HG03558 (cell line): ENCODE measurements around the gene USP34.
"Not testable (repeated sequence)": the region's sequence is repeated elsewhere in the genome, so short reads cannot be mapped to it uniquely, and the experiment has no call there.

Experiments used
- ATAC-seq: cut with Tn5 transposase; IDR thresholded peaks from one replicate; pipeline ENCODE4 v1.9.1; 2021; ENCODE audit warnings: moderate number of reproducible peaks; ENCODE audit not compliant: unreplicated experiment; ENCODE audit errors: extremely low read depth

USP34 gene

GRCh38 chr2:61196671-61197070 lies 274.2 kb downstream of the USP34 start:
- no peak for ATAC-seq

- ATAC-seq = not testable (repeated sequence)
These were observed 276.2 kb downstream of the USP34 start for GRCh38 chr2:61194646-61195045.

DNA sequence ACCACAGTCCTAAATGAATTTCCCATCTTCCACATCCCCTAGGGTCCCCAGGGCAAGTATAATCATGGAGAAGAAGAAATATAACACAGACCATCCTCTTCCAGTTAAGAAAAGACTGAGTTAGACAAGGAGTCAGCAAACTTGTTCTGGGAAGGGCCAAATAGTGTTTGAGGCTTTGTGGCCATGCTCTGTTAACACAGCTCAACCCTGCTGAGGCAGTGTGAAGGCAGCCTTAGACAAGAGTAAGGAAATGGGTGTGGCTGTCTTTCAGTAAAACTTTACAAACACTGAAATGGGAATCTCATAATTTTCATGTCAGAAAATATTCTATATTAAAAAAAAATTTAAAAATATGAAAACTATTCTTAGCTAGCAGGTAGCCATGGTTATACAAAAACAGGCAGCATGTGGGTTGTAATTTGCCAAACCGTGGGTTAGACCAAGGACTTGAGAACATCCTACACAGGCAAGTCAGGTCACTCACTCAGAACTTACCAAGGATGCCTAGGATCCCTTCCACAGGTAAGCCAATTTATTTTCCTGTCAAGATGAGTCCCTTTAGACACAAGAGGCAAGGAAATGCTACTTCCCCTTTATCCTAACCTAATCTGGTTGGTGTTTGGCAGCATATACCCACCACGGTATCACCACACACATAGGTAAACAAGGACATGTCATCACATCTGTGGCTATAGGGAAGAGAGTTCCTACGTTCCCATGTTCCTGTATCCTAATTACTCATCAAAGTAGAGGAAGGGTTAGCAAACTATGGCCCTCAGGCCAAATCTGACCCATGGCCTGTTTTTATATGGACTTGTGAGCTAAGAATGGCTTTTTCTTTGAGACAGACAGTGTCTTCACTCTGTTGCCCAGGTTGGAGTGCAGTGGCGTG lies 277.0 kb downstream of the USP34 start:
- no peak for ATAC-seq

DNA sequence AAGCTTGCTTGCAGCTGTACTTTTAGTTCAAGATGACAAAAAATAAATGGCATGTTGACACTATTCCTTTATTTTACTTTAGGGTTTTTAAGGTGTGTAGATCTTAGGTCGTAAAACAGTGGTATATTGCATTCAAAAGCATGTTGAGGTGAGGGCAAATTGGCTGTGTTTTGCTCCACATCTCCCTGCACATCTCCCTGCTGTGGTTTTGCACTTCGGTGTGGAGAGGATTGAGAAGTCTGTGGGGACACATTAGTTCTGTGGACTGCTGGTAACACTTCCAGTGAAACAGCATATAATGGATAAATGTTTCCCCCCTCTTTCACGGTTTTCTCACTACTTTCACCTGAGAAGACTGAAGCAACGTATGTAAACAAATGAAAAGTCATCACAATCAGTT lies 283.8 kb downstream of the USP34 start:
- no peak for ATAC-seq

- no peak for ATAC-seq
These were observed 285.6 kb downstream of the USP34 start for GRCh38 chr2:61185231-61185728.

DNA sequence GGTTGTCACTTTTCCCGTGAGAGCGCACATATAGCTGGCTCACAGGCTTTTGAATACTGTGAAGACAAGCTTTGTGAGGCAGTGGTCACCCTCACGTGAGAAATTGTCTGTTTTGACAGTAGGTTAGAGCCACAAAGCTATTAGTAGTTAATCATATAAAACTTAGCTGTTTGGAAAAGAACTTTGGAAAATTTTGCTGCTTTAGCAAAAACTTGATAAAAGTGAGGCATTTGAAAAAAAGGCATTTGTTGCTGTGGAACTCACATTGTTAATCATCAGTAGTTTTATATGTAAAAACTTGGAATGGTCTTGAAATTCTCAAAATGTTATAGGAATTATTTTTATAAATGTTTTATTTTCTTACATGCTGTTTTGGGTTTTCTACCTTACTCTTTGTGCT lies 286.6 kb downstream of the USP34 start:
- no peak for ATAC-seq

DNA sequence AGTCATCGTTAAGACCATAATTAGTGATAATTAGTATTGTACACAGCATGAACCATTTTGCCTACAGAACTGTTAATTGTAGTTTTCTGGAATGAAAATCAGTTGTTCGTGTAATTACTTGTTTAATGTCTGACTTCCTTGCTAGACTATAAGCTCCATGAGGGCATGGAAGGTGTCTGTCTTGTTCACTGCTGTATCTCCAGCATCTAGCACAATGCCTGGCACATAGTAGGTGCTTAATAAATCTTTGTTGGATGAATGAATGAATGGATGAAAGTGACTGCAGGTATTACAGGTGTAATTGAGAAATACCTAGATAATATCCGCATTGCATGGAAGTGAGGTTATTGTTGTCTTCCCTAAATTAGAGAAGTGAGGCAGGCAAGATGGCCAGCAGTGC lies 287.1 kb downstream of the USP34 start:
- no peak for ATAC-seq

GRCh38 chr2:61182059-61182383 lies 288.9 kb downstream of the USP34 start:
- ATAC-seq = no peak

GRCh38 chr2:61181382-61182058 lies 289.4 kb downstream of the USP34 start:
- no peak for ATAC-seq

GRCh38 chr2:61180686-61181085 lies 290.2 kb downstream of the USP34 start:
- no peak for ATAC-seq

DNA sequence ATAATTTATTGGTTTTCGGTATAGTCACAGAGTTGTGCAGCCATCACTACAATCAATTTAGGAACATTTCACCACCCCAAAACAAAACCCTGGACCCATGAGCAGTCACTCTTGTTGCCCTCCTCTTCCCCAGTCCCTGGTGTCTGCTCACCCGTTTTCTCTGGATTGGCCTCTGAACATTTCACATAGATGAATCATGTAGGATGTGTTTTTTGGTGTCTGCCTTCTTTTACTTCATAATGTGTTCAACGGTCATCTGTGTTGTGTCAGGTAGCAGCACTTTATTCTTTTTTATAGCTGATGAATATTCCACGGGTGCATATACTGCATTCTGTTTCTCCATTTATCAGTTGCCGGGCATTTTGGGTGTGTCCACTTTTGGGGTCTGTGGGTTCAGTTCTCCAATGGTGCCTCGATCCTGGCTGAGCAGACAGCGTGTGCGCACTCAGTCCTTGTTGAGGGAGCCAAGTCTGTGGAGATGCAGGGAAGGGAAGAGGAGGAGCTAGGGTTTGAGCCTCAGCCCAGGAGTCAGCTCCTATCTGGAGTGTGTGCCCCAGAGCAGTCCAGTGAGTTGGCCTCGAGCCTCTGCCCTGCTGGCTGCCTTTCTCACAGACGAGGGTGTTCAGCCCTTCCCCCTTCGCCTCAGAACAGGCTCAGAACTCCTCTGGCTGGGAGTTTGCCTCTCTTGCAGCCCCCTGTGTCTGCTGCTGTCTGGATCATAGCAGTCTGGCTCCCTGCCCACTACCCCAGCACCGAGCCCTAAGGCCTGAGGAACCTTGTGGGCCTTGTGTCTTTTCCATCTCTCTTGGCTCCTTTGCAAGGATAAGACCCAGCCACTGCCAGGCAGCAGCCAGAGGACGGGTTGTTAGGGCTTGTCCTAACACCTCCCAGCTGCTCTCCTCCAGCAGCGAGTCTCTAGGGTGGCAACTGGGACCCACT lies 290.9 kb downstream of the USP34 start:
- no peak for ATAC-seq

DNA sequence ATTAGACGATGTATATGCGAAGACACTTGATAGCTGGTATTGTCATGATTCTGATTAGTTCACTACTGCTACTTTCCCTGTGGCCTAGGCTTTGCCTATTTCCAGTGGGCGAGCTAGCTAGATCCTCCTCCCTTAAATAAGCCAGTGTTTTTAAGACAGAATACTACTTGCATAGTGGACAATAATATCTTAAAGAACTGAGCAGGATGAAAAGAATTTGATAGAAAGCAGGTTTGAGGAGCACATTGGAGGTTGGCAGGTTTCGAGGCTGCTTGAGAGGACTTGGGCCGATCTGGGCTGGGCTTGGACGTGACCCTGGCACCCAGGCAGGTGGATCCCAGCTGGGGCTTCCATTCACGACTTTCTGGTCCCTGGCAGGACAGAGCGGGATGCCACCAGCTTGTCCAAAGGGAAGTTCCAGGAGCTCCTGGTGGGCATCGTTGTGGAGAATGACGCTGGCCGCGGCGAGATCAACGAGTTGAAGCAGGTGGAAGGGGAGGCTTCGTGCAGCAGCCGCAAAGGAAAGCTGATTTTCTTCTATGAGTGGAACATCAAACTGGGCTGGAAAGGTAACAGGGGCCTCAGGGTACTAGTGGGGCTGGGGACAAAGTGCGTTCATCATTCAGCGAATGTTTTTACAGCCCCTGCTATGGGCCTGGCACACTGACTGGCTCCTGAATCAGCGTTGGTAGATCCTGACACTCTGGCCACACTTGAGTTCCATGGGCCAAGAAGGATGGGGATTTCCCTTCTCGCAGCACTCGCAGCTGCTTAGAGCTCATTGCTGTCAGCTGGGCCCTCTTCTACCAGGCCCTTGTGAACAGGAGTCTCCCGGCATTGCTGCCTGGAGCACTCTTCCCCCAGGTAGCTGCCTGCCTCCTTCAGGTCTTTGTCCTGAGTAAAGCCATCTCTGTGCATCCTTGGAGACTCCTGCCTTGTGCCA lies 292.0 kb downstream of the USP34 start:
- no peak for ATAC-seq

GRCh38 chr2:61177727-61178549 lies 292.9 kb downstream of the USP34 start:
- no peak for ATAC-seq

GRCh38 chr2:61176755-61177726 lies 293.8 kb downstream of the USP34 start:
- ATAC-seq = peak; percentile 60

- ATAC-seq = no peak
These were observed 295.9 kb downstream of the USP34 start for GRCh38 chr2:61175036-61175435.

- no peak for ATAC-seq
These were observed 297.8 kb downstream of the USP34 start for GRCh38 chr2:61173116-61173515.

DNA sequence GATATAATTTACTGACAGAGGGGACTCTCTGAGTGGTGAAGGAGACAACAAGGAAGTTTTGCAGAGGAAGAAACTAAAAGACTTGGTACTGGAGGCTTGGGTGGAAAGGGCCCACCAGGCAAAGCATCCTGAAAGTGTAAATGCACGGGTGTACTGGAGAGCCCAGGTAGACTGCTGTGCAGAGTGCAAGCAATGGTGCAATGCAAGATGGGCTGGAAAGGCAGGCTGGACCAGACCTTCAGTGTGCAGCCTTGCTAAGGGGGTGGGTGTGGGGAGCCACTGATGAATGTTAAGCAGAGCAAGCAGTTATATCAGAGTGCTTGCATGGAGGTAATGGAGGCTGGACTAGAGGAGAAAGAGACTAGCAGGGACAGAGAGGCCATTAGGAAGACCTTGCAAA lies 298.2 kb downstream of the USP34 start:
- no peak for ATAC-seq
